Endothelial cell of umbilical vein (primary cell): ENCODE results near the gene FTCDNL1. TPM values are rescaled to one million over a fixed set of nuclear protein-coding genes. Genes with fewer than 3 reads are reported as not detected.

Experiments
- BruUV-seq: library from RNA; stranded (reverse); fragments of 400-500 nt; replicated peaks from 2 replicates; lab custom pipeline; 2021; lab: Mats Ljungman, UMichigan
- CTCF ChIA-PET: fragments of 300-600, 350-600 bp; sonication (Branson Sonifier 250); formaldehyde crosslinking; loops from one replicate; lab custom pipeline; 2021; ENCODE audit warnings: antibody characterized with exemption, inconsistent platforms; lab: Charles Lee
- POLR2A ChIA-PET: fragments of 300-600, 350-600 bp; sonication (Branson Sonifier 250); formaldehyde crosslinking; loops from one replicate; lab custom pipeline; 2021; ENCODE audit warnings: antibody characterized with exemption, inconsistent platforms; lab: Charles Lee
- DNase-seq: peaks from one replicate; pipeline ENCODE4 v3.0.0-alpha.2; 2011; ENCODE audit warnings: low read depth, low spot score
- FAIRE-seq: peaks from 2 replicates; lab custom pipeline; 2011; peaks lifted over from hg19 to GRCh38; lab: Jason Lieb, UNC
- H2AFZ ChIP-seq: 2 replicates; pipeline ENCODE4 v1.6.0; 2012; ENCODE audit warnings: low read depth, low read length, control low read depth, inconsistent platforms
- H3K27ac ChIP-seq: 2 replicates; pipeline ENCODE4 v1.5.1; 2011; ENCODE audit warnings: low read depth, mild to moderate bottlenecking, control low read depth, low read length, moderate library complexity; ENCODE audit not compliant: insufficient read depth
- H3K27me3 ChIP-seq, 2 experiments: 2 replicates each; pipeline versions ENCODE4 v1.6.0 to v1.6.1; 2011; ENCODE audit warnings: low read length in 2 of 2, mixed read lengths in 1 of 2; ENCODE audit not compliant: control insufficient read depth in 2 of 2, insufficient read depth in 2 of 2
- H3K36me3 ChIP-seq, 2 experiments: 2 replicates in 1 of 2; 3 replicates in 1 of 2; pipeline ENCODE4 v1.5.1; 2011; ENCODE audit warnings: low read length in 2 of 2, mild to moderate bottlenecking in 1 of 2, moderate library complexity in 1 of 2; ENCODE audit not compliant: control insufficient read depth in 2 of 2, insufficient read depth in 2 of 2; ENCODE audit errors: extremely low read depth in 1 of 2
- H3K4me1 ChIP-seq: 3 replicates; pipeline ENCODE4 v1.5.1; 2011; ENCODE audit warnings: mild to moderate bottlenecking, low read length; ENCODE audit not compliant: control insufficient read depth, insufficient read depth; ENCODE audit errors: extremely low read depth
- H3K4me2 ChIP-seq: 2 replicates; pipeline ENCODE4 v1.6.1; 2011; ENCODE audit warnings: low read length, control low read depth, mixed read lengths; ENCODE audit not compliant: insufficient read depth
- H3K4me3 ChIP-seq, 3 experiments: fragments of 200-600 bp in 1 of 3; sonication (generic), shearing (Covaris generic) in 1 of 3; replicated peaks in 1 of 3; 2 replicates each; pipeline ENCODE4 v1.5.1; 2011 to 2016; ENCODE audit warnings: control low read depth in 3 of 3, low read length in 3 of 3, mild to moderate bottlenecking in 2 of 3, inconsistent platforms in 1 of 3, low read depth in 1 of 3, moderate library complexity in 1 of 3; ENCODE audit not compliant: insufficient read depth in 1 of 3
- H3K79me2 ChIP-seq: 2 replicates; pipeline ENCODE4 v1.6.0; 2012; ENCODE audit warnings: low read length, inconsistent platforms; ENCODE audit not compliant: control insufficient read depth, insufficient read depth
- H3K9ac ChIP-seq: replicated peaks from 2 replicates; pipeline ENCODE3; 2011; ENCODE audit warnings: low read length, control low read depth; ENCODE audit not compliant: insufficient read depth; ENCODE audit errors: extremely low read depth
- H3K9me1 ChIP-seq: replicated peaks from 3 replicates; pipeline ENCODE4 v1.6.0; 2011; ENCODE audit warnings: mild to moderate bottlenecking, low read length; ENCODE audit not compliant: control insufficient read depth, insufficient read depth; ENCODE audit errors: extremely low read depth
- H3K9me3 ChIP-seq: replicated peaks from 2 replicates; pipeline ENCODE4 v1.5.1; 2012; ENCODE audit warnings: low read length, inconsistent platforms; ENCODE audit not compliant: control insufficient read depth, insufficient read depth
- H4K20me1 ChIP-seq: replicated peaks from 2 replicates; pipeline ENCODE3; 2011; ENCODE audit warnings: mild to moderate bottlenecking, low read length; ENCODE audit not compliant: control insufficient read depth, insufficient read depth; ENCODE audit errors: extremely low read depth
- EZH2 ChIP-seq: IDR thresholded peaks from 2 replicates; pipeline ENCODE4 v1.6.1; 2012; ENCODE audit warnings: borderline replicate concordance, low read depth, mild to moderate bottlenecking, moderate library complexity, low read length, inconsistent platforms; ENCODE audit not compliant: severe bottlenecking
- FOS ChIP-seq: IDR thresholded peaks from 2 replicates; pipeline ENCODE4 v1.6.1; 2011; ENCODE audit warnings: mild to moderate bottlenecking, low read length, moderate library complexity, borderline replicate concordance; ENCODE audit not compliant: insufficient read depth
- GATA2 ChIP-seq: IDR thresholded peaks from 2 replicates; pipeline ENCODE4 v1.7.0; 2011; ENCODE audit warnings: low read depth, mild to moderate bottlenecking, moderate library complexity, mixed read lengths, low read length; ENCODE audit not compliant: insufficient read length, insufficient read depth
- JUN ChIP-seq: IDR thresholded peaks from 2 replicates; pipeline ENCODE4 v1.6.1; 2011; ENCODE audit warnings: borderline replicate concordance, low read depth; ENCODE audit not compliant: insufficient read length, insufficient read depth
- MYC ChIP-seq: IDR thresholded peaks from one replicate; pipeline ENCODE4 v1.6.1; 2011; ENCODE audit warnings: mild to moderate bottlenecking, low read depth, low read length
- POLR2A ChIP-seq: IDR thresholded peaks from 2 replicates; pipeline ENCODE4 v1.6.1; 2012; ENCODE audit warnings: low read depth, mild to moderate bottlenecking, control low read depth, low read length
- POLR2AphosphoS5 ChIP-seq: IDR thresholded peaks from 2 replicates; pipeline ENCODE4 v1.6.1; 2012; ENCODE audit warnings: low read depth, mild to moderate bottlenecking, control low read depth, low read length, moderate library complexity; ENCODE audit not compliant: insufficient read depth
- dilution Hi-C: fragments of 300-500 bp; cut with MboI; formaldehyde crosslinking; loops from one replicate; pipeline ENCODE4 v1.15.0; 2019; ENCODE audit warnings: low sequenced_read_pairs; ENCODE audit not compliant: extremely low pct_ligation_motif_present
- intact Hi-C: fragments of 100-400 bp; cut with micrococcal nuclease; formaldehyde crosslinking; loops from one replicate; pipeline ENCODE4 v1.10.0; 2022
- polyA plus RNA-seq, 4 experiments: library from polyadenylated mRNA; depleted of rRNA in 3 of 4; stranded (reverse) in 3 of 4; unstranded in 1 of 4; fragments of >200 nt; gene quantifications; 2 replicates each; pipeline versions ENCODE4 v1.2.1 to v1.2.3, GENCODE V29; 2011 to 2012; ENCODE audit warnings: missing spikeins in 1 of 4
- total RNA-seq: library from RNA; stranded (reverse); gene quantifications from 2 replicates; pipeline ENCODE4 v1.2.3, GENCODE V29; 2021
- TF ChIP-seq, protein P1 (sequence below): IDR thresholded peaks from 2 replicates; pipeline ENCODE4 v1.6.1; 2011; ENCODE audit not compliant: insufficient read depth, insufficient read length
- TF ChIP-seq, protein P2 (sequence below), 2 donors: IDR thresholded peaks; 1 replicate in 1 of 2; 2 replicates in 1 of 2; pipeline ENCODE4 v1.5.1; 2011; ENCODE audit warnings: low read length in 2 of 2, mild to moderate bottlenecking in 2 of 2, moderate library complexity in 2 of 2, control low read depth in 1 of 2, inconsistent platforms in 1 of 2, low read depth in 1 of 2; ENCODE audit not compliant: insufficient read depth in 1 of 2; ENCODE audit errors: extremely low read depth in 1 of 2

FTCDNL1 gene
- total and polyA plus RNA-seq, 2 donors (not counting 3 experiments of a cell fraction or from before 2014, with no cell fraction given) = 0.19 to 0.27 TPM

DNA sequence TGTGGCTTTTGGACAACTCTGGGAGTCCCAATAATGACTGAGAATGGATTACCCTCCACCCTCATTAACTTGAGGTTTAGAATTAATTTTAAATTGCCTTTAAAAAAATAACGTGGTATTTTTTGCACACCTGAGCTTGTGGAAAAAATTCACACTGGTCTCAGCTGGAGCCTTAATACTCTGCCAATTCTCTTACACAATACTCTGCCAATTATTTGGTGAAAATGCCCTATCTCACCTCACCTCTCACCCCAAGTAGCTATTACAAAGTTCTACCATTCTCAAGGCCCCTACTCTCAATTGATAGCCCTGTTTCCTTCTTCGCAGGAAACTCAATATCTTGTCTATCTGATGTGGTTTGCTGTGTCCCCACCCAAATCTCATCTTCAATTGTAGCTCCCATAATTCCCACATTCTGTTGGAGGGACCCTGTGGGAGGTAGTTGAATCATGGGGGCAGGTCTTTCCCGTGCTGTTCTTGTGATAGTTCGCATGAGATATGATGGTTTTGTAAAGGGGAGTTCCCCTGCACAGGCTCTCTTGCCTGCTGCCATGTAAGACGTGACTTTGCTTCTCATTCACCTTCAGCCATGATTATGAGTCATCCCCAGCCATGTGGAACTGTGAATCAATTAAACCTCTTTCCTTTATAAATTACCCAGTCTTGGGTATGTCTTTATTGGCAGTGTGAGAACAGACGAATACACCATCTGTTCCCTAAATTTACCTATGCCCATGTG is 32.7 kb upstream of the FTCDNL1 start:
- no peaks in the 10 kb centered on the region for H3K27me3 ChIP-seq
- no peak overlapping the region for H2AFZ ChIP-seq
- FAIRE-seq (no peak), DNase-seq (no peak)
- H3K9me1 ChIP-seq = no peaks in the 10 kb centered on the region
- H3K4me2 ChIP-seq = no peak overlapping the region
- no peak overlapping the region for H3K4me3 ChIP-seq
- TF ChIP-seq, protein P1, sequence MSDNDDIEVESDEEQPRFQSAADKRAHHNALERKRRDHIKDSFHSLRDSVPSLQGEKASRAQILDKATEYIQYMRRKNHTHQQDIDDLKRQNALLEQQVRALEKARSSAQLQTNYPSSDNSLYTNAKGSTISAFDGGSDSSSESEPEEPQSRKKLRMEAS = no peak
- no peak for TF ChIP-seq MYC
- TF ChIP-seq POLR2AphosphoS5 = no peak
- TF ChIP-seq, protein P2, sequence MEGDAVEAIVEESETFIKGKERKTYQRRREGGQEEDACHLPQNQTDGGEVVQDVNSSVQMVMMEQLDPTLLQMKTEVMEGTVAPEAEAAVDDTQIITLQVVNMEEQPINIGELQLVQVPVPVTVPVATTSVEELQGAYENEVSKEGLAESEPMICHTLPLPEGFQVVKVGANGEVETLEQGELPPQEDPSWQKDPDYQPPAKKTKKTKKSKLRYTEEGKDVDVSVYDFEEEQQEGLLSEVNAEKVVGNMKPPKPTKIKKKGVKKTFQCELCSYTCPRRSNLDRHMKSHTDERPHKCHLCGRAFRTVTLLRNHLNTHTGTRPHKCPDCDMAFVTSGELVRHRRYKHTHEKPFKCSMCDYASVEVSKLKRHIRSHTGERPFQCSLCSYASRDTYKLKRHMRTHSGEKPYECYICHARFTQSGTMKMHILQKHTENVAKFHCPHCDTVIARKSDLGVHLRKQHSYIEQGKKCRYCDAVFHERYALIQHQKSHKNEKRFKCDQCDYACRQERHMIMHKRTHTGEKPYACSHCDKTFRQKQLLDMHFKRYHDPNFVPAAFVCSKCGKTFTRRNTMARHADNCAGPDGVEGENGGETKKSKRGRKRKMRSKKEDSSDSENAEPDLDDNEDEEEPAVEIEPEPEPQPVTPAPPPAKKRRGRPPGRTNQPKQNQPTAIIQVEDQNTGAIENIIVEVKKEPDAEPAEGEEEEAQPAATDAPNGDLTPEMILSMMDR (IDR thresholded peaks at IDR 0.05; ENCODE audit: extremely low read depth in 1 of 2, insufficient read depth in 1 of 2, low read depth in 1 of 2, low read length in 2 of 2) = no peak
- no peak for TF ChIP-seq JUN
- no peak for TF ChIP-seq GATA2
- TF ChIP-seq POLR2A = no peak
- TF ChIP-seq EZH2 = no peak
- no peak for TF ChIP-seq FOS
- intact Hi-C loops = no loop called here
- H3K36me3 ChIP-seq = no peaks in the 10 kb centered on the region
- H3K9ac ChIP-seq = no peak overlapping the region
- H3K4me1 ChIP-seq = no peaks in the 10 kb centered on the region
- no peak overlapping the region for H3K27ac ChIP-seq
- no TSS peak for BruUV-seq
- H3K9me3 ChIP-seq = no peaks in the 10 kb centered on the region
- H3K79me2 ChIP-seq = no peaks in the 10 kb centered on the region
- H4K20me1 ChIP-seq = no peaks in the 10 kb centered on the region
- ChIA-PET POLR2A (no interaction called here), CTCF (no interaction called here)
- dilution Hi-C loops = no loop called here
